Activated CD4-positive, alpha-beta T cell treated with anti-CD3 and anti-CD28 coated beads for 24 hours (primary cell): ENCODE results near the gene EYA3.

Experiments
- DNase-seq, 2 donors: peaks; one replicate each; pipeline ENCODE4 v3.0.0-alpha.2; 2020; ENCODE audit warnings: low read depth in 2 of 2

The EYA3 gene, protein sequence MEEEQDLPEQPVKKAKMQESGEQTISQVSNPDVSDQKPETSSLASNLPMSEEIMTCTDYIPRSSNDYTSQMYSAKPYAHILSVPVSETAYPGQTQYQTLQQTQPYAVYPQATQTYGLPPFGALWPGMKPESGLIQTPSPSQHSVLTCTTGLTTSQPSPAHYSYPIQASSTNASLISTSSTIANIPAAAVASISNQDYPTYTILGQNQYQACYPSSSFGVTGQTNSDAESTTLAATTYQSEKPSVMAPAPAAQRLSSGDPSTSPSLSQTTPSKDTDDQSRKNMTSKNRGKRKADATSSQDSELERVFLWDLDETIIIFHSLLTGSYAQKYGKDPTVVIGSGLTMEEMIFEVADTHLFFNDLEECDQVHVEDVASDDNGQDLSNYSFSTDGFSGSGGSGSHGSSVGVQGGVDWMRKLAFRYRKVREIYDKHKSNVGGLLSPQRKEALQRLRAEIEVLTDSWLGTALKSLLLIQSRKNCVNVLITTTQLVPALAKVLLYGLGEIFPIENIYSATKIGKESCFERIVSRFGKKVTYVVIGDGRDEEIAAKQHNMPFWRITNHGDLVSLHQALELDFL

DNA sequence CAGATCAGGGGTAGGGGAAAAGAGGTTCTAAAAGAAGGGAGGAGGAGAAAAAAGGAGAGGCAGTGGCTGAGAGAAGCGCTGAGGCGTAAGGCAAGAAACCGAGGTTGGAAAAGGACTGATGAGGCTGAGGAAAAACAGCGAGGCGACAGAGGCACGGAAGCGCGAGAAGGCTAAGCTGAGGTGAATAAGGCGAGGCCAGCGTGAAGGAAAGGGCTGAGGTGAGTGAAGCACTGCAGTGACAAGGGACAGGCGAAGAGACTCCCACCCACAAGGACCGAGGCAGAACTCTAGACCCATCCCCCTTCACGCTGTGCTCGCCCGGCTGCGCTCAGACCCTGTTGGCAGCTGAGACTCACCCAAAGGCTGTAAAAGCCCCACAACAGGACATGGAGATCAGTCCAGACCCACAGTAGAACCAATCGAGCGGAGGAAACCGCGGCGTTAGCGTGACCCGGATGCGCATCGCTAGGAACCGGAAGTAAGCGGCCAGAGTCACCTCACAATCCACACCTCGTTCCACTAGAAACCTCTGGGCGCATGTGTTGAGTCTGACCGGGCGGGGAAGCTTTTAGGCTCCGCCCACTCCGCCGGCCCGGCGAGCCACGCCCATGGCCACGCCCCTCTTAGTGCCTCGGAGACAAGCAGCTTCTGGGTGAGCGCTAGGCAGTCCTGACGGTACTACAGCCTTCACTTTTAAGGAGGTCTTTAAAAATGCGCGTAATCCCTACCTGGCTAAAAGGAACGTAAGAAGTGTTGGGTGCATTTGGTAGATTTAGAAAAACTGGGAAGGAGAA lies at the start of gene EYA3:
Gene EYA3 (minus strand): TSS at position 443 of the 794 bp plus-strand sequence. CDS start 30,584 bp downstream, outside the sequence.
- peak; percentile 98 for DNase-seq

- DNase-seq, result no peak
These were observed 48.7 kb upstream of the EYA3 start for GRCh38 chr1:28136922-28137613.

- DNase-seq, result no peak
These were observed 47.9 kb upstream of the EYA3 start for GRCh38 chr1:28136169-28136921.

DNA sequence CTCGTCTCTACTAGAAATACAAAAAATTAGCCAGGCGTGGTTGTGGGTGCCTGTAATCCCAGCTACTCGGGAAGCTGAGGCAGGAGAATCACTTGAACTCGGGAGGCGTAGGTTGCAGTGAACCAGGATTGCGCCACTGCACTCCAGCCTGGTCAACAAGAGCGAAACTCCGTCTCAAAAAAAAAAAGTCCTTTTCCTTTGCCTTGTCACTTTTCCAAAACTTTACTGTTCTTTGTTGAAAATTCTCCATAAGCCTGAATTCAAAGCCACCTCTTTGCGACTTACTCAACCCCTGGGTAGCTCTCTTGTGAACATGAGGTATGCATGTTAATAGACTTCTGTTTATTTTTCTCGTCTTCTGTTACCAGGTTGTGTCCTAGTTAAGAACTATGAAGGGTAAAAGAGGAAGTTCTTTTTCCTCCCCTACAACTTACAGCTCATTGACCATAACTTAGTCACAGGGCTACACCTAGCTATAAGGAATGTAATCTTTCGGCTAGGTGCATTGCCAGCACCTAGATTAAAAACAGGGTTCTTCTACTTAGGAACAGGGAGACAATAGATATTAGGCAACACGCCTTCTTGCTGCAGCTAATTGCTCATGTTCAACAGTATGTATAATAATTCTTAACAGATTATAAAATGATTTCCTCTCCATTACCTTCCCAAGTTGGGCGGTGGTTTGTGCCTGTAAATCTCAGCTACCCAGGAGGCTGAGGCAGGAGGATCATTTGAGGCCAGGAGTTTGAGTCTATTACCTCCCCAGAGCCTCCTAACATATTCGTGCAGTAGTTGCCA lies 47.2 kb upstream of the EYA3 start:
- no peak for DNase-seq

DNA sequence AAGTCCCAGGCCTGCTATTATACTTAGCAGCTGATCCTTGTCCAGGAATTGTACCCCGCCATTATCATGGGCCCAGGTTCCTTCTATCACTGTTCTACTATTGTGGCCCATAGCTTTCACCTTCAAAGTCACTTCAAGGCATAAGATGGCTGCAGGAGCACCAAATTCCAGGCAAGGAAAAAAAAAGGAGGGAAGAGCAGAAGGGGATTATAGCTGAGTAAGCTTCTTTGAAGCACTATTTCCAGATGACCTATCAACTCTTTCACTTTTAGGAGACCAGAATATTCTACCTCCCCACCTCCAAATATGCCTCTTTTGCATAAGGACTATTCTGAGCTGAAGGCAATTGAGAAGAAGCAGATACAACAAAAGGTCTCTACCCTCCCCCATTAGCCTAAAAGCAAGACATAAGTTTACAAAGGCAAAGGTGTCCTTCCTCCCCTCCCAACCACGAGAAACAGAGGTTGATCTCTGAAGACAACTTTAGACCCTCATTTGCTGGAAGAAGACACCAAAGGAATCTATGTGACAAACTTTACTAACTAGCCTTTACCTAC lies 46.3 kb upstream of the EYA3 start:
- no peak for DNase-seq

DNA sequence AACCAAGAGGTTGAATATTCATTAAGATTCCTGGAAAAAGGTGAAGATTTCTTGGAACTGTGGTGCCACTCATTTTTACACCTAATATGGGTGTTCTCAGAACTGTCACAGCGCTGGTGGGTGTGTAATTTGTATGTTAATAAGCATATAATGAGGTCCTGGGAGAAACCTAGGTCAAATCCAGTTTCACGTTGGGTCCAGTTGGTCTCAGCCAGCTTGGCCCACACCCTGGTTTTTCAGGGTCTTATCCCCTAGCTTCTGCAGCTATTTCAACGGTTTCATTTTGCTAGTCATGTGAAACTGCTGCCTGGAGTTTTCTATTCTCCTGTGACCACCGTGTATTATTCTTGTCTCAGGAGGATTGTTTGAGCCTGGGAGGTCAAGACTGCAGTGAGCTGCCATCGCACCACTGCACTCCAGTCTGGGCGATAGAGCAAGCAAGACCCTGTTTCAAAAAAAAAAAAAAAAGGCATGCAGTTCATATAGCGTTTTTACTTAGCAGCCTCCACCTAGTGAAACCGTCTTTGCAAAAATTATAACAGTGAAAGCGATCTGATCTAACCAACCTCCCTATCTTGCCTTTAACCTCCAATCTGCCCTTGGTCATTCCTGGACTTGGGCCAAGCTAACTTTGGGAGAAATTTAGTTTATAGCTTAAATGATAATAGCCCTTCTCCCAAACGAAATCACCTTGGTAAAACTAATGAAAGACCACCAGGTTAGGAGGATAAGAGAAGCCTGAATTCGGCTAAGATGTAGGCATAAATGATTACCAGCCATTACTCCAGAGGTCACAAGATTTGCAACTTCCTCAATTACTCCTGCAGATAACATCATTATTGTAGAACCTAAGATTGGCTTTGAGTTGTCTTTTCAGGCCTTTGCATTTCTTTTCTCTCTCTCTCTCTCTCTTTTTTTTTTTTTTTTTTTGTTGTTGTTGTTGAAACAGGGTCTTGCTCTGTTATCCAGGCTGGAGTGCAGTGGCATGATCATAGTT lies 44.1 kb upstream of the EYA3 start:
- no peak for DNase-seq

DNA sequence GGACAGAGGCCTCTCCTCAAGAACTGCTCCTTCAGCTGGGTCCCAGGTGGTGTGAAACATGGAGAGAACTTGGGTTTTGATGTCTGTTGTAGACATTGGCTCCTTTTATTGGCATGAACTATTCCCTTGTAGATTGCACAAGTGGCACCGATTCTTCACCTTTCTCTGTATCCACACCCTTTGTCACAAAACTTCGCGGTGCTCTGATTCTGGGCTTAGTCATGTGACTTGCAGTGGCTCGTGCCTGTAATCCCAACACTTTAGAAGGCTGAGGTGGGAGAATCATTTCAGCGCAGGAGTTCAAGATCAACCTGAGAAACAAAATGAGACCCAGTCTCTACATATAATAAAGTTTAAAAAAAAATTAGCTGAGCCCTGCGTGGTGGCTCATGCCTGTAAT lies 42.5 kb upstream of the EYA3 start:
- DNase-seq, result no peak

- no peak for DNase-seq
These were observed 40.7 kb upstream of the EYA3 start for GRCh38 chr1:28129150-28129549.

DNA sequence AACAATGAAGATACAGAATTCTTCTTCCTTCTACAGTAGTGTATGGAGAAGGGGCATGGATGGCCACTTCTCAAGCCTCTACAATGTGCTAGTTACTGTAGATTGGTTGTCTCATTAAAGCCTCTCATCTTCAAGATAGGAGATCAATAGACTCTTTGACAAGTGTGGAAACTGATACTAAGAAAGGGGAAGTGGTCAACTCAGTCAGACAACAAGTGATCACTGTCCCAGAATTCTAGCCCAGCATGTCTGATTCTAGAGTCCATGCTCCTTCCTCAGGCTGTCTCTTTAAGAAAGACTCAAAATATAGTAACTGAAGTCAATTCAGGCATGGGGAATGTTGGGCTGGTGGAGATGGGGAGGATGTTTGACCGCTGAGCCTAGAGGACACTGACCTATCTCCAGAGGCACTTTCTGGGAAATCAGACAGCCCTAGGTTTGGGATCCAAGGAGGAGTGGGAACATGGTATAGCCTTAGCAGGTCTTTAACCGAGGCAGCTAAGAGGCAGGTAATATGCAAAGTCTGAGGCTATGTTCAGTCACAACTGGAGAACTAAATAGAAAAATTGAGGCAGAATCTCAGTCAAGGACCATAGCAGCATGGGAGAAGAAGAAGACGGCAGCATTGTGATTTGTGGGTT lies 39.3 kb upstream of the EYA3 start:
- DNase-seq, result no peak

- no peak for DNase-seq
These were observed 38.5 kb upstream of the EYA3 start for GRCh38 chr1:28126783-28127490.

GRCh38 chr1:28126212-28126611 lies 37.8 kb upstream of the EYA3 start:
- no peak for DNase-seq

DNA sequence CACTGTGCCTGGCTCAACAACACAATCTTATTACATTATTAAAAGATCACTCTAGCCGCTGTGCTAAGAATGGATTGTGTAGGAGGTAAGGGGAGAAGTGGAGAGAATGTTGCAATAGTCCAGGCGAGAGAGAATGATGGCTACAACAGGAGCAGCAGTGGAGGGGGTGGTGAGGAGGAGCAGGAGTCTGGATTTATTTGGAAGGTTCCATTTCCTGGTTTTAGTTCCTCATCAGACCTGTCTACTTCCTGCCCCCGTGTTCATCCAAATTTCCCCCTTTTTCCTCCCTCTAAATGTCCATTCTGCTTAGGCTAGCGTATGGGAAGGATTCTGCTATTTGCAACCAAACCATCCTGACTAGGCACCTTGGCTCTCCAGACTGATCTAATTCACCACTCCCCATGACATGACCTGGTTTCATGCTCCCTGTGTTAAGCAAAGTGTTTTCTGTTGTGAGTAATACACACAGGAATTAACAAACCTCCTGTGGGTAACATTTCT lies 35.1 kb upstream of the EYA3 start:
- no peak for DNase-seq

- no peak for DNase-seq
These were observed 33.8 kb upstream of the EYA3 start for GRCh38 chr1:28122183-28122582.

DNA sequence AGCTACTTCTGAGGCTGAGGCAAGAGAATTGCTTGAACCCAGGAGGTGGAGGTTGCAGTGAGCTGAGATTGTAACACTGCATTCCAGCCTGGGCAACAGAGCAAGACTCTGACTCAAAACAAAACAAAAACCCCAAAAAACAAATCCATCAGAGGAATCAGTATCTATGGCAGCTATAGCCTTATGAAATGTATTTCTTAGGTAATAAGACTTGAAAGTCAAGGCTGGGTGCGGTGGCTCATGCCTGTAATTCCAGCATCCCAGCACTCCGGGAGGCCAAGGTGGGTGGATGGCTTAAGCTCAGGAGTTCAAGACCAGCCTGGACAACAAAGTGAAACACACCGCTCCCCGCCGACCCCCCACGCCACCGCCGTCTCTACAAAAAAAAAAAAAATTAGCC lies 31.1 kb upstream of the EYA3 start:
- DNase-seq, result no peak

GRCh38 chr1:28118640-28119307 lies 30.4 kb upstream of the EYA3 start:
- no peak for DNase-seq

GRCh38 chr1:28115267-28115666 lies 26.9 kb upstream of the EYA3 start:
- DNase-seq, result peak; percentile 14 to 25

DNA sequence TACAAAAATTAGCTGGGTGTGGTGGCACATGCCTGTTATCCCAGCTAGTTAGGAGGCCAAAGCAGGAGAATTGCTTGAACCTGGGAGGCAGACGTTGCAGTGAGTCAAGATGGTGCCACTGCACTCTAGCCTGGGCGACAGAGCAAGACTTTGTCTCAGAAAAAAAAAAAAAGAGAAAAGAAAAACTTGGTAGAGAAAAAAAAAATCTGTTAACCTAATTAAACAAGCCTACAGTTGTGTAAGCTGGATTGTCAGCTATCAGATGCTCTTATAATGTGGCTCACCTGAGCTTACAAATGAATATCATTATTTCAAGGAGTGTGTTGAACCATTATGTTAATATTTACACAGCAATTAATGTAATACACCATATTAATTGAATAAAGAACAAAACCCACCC lies 26.4 kb upstream of the EYA3 start:
- no peak for DNase-seq
